ENCODE results near the gene ZNF606.

DNA sequence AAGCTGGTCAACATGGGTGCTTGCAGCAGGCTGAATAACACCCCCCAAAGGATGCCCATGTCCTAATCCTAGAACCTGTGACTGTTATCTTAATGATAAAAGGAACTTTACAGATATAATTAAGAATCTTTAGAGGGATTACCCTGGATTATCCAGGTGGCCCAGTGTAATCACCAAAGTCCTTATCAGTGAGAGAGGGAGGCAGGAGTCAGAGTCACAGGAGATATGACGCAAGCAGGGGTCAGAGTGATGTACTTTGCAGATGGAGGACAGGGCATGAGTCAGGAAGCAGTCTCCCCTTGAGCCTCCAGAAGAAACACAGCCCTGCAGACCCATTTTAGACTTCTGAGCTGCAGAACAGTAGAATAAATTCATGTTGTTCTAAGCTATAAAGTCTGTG, 9.8 kb downstream of the ZNF606 start:
- TF ChIP-seq, protein P1, sequence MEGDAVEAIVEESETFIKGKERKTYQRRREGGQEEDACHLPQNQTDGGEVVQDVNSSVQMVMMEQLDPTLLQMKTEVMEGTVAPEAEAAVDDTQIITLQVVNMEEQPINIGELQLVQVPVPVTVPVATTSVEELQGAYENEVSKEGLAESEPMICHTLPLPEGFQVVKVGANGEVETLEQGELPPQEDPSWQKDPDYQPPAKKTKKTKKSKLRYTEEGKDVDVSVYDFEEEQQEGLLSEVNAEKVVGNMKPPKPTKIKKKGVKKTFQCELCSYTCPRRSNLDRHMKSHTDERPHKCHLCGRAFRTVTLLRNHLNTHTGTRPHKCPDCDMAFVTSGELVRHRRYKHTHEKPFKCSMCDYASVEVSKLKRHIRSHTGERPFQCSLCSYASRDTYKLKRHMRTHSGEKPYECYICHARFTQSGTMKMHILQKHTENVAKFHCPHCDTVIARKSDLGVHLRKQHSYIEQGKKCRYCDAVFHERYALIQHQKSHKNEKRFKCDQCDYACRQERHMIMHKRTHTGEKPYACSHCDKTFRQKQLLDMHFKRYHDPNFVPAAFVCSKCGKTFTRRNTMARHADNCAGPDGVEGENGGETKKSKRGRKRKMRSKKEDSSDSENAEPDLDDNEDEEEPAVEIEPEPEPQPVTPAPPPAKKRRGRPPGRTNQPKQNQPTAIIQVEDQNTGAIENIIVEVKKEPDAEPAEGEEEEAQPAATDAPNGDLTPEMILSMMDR (IDR thresholded peaks at IDR 0.05) = no peak
- TF ChIP-seq POLR2A (IDR thresholded peaks at IDR 0.05) = no peak

Measured in heart left ventricle (tissue), 13 donors.